Panc1 (cell line): ENCODE measurements around the gene NLRP9. TPM values are rescaled to one million over a fixed set of nuclear protein-coding genes. Genes with fewer than 3 reads are reported as not detected.
A peak's percentile ranks its signal among the peaks of the same experiment; 100 is the strongest.

Experiments
- ATAC-seq: fragments of 200-7000 bp; cut with Tn5 transposase; 2 replicates; pipeline ENCODE4 v1.9.1; 2020; ENCODE audit warnings: mild to moderate bottlenecking, moderate library complexity
- BruUV-seq: library from RNA; stranded (reverse); fragments of 400-500 nt; replicated peaks from 2 replicates; lab custom pipeline; 2021; lab: Mats Ljungman, UMichigan
- CTCF ChIA-PET: fragments of 300-600 bp; sonication (Branson Sonifier 250); formaldehyde crosslinking; loops from one replicate; lab custom pipeline; 2022; ENCODE audit warnings: antibody characterized with exemption; lab: Charles Lee
- POLR2A ChIA-PET: fragments of 300-600 bp; sonication (Branson Sonifier 250); formaldehyde crosslinking; loops from one replicate; lab custom pipeline; 2022; ENCODE audit warnings: antibody characterized with exemption; lab: Charles Lee
- DNase-seq: peaks from one replicate; pipeline ENCODE4 v3.0.0-alpha.2; 2010; ENCODE audit warnings: low read depth, low spot score
- H3K27ac ChIP-seq: 2 replicates; pipeline ENCODE4 v1.5.1; 2011; ENCODE audit warnings: mild to moderate bottlenecking, low read length, inconsistent platforms
- H3K27me3 ChIP-seq: fragments of 200-500 bp; sonication (Bioruptor generic); 2 replicates; pipeline ENCODE4 v1.6.0; 2014; ENCODE audit warnings: low read length, inconsistent platforms; ENCODE audit not compliant: control insufficient read depth, insufficient read depth
- H3K36me3 ChIP-seq: fragments of 200-500 bp; sonication (Bioruptor generic); 2 replicates; pipeline ENCODE4 v1.5.1; 2014; ENCODE audit warnings: inconsistent platforms, mild to moderate bottlenecking, low read length, moderate library complexity; ENCODE audit not compliant: control insufficient read depth, insufficient read depth
- H3K4me1 ChIP-seq: 2 replicates; pipeline ENCODE4 v1.5.1; 2011; ENCODE audit warnings: inconsistent platforms, mild to moderate bottlenecking, low read length, moderate library complexity; ENCODE audit not compliant: control insufficient read depth, insufficient read depth
- H3K4me3 ChIP-seq, 2 experiments: 2 replicates each; pipeline ENCODE4 v1.5.1; 2011 to 2012; ENCODE audit warnings: low read depth in 2 of 2, low read length in 2 of 2, mild to moderate bottlenecking in 2 of 2, inconsistent platforms in 1 of 2, moderate library complexity in 1 of 2
- H3K9me3 ChIP-seq: fragments of 200-500 bp; sonication (Bioruptor generic); 2 replicates; pipeline ENCODE4 v1.5.1; 2014; ENCODE audit warnings: low read depth, mild to moderate bottlenecking, inconsistent platforms, low read length, moderate library complexity; ENCODE audit not compliant: control insufficient read depth, insufficient read depth
- POLR2AphosphoS5 ChIP-seq: IDR thresholded peaks from 2 replicates; pipeline ENCODE4 v1.6.1; 2012; ENCODE audit warnings: mild to moderate bottlenecking, low read depth, low read length, moderate library complexity
- SIN3A ChIP-seq: IDR thresholded peaks from 2 replicates; pipeline ENCODE4 v1.6.1; 2012; ENCODE audit warnings: low read depth, mild to moderate bottlenecking, low read length, moderate library complexity, borderline replicate concordance; ENCODE audit not compliant: insufficient read depth
- TCF7L2 ChIP-seq: IDR thresholded peaks from 2 replicates; pipeline ENCODE4 v1.6.1; 2011; ENCODE audit warnings: mild to moderate bottlenecking, low read depth, low read length, inconsistent platforms
- in situ Hi-C: cut with HindIII; loops from 2 replicates; pipeline ENCODE4 v1.10.0; 2016; ENCODE audit warnings: low sequenced_read_pairs, low pct_unique_long_range_greater_than_20kb
- intact Hi-C: fragments of 100-400 bp; cut with micrococcal nuclease; formaldehyde crosslinking; loops from one replicate; pipeline ENCODE4 v1.10.0; 2022; ENCODE audit not compliant: unreplicated experiment
- total RNA-seq: library from RNA; stranded (reverse); gene quantifications from one replicate; pipeline ENCODE4 v1.2.1, GENCODE V29; 2021; ENCODE audit not compliant: unreplicated experiment
- TF ChIP-seq, protein P1 (sequence below), 2 experiments: IDR thresholded peaks; 2 replicates each; pipeline ENCODE4 v1.6.1; 2011 to 2012; ENCODE audit warnings: low read depth in 2 of 2, control low read depth in 1 of 2, low read length in 1 of 2, mild to moderate bottlenecking in 1 of 2, moderate library complexity in 1 of 2; ENCODE audit not compliant: insufficient read depth in 1 of 2
- TF ChIP-seq, protein P2 (sequence below): fragments of 450-650 bp; IDR thresholded peaks from 2 replicates; pipeline ENCODE4 v1.5.1; 2017; ENCODE audit warnings: mild to moderate bottlenecking

NLRP9 gene
- total RNA-seq, 1 experiment from 2014 or later: not detected

DNA sequence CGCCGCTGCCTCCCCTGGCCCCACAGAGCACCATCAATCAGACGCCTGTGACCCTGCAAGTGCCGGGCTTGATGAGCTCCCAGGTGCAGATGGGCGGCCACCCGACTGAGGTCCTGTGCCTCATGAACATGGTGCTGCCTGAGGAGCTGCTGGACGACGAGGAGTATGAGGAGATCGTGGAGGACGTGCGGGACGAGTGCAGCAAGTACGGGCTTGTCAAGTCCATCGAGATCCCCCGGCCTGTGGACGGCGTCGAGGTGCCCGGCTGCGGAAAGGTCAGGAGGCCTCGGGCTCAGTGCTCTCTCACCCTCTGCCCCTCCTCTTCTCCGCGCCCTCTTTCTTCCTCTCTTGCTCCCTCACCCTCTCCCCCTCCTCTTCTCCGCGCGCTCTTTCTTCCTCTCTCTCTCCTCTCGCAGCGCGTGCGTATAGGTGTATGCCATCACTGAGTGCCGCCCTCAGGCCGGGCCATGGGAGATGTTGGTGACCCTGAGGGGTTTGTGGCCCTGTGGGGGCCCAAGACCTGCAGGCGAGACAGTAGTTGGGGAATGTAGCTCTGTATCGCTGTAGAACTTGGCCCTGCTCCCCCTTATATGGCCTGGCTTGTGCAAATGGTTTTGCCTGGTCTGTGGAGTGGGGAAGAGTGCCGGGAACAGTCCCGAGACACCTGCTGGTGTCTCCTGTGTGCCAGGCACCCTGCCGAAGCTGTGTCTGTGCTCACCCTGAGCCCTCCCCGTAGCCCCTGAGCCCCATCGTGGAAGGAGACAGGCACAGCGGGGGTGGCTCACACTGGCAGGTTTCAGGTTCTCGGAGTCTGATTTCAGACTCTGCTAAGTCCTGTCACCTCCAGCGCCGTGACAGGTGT is 68.6 kb downstream of the NLRP9 start:
- intact Hi-C loops (no loop called here), in situ Hi-C loops (no loop called here)
- H3K4me1 ChIP-seq: peaks cover 78% of the 10 kb centered on the region
- TF ChIP-seq, protein P1, sequence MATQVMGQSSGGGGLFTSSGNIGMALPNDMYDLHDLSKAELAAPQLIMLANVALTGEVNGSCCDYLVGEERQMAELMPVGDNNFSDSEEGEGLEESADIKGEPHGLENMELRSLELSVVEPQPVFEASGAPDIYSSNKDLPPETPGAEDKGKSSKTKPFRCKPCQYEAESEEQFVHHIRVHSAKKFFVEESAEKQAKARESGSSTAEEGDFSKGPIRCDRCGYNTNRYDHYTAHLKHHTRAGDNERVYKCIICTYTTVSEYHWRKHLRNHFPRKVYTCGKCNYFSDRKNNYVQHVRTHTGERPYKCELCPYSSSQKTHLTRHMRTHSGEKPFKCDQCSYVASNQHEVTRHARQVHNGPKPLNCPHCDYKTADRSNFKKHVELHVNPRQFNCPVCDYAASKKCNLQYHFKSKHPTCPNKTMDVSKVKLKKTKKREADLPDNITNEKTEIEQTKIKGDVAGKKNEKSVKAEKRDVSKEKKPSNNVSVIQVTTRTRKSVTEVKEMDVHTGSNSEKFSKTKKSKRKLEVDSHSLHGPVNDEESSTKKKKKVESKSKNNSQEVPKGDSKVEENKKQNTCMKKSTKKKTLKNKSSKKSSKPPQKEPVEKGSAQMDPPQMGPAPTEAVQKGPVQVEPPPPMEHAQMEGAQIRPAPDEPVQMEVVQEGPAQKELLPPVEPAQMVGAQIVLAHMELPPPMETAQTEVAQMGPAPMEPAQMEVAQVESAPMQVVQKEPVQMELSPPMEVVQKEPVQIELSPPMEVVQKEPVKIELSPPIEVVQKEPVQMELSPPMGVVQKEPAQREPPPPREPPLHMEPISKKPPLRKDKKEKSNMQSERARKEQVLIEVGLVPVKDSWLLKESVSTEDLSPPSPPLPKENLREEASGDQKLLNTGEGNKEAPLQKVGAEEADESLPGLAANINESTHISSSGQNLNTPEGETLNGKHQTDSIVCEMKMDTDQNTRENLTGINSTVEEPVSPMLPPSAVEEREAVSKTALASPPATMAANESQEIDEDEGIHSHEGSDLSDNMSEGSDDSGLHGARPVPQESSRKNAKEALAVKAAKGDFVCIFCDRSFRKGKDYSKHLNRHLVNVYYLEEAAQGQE (IDR thresholded peaks at IDR 0.05; ENCODE audit: insufficient read depth in 1 of 2, low read depth in 2 of 2, low read length in 1 of 2): no peak
- TF ChIP-seq POLR2AphosphoS5 (peak; percentile 20; the same call in 1 of the 2 replicates), SIN3A (0 out of 2 replicates have a peak, but pooled peaks have one; percentile 22), TCF7L2 (no peak)
- TF ChIP-seq, protein P2, sequence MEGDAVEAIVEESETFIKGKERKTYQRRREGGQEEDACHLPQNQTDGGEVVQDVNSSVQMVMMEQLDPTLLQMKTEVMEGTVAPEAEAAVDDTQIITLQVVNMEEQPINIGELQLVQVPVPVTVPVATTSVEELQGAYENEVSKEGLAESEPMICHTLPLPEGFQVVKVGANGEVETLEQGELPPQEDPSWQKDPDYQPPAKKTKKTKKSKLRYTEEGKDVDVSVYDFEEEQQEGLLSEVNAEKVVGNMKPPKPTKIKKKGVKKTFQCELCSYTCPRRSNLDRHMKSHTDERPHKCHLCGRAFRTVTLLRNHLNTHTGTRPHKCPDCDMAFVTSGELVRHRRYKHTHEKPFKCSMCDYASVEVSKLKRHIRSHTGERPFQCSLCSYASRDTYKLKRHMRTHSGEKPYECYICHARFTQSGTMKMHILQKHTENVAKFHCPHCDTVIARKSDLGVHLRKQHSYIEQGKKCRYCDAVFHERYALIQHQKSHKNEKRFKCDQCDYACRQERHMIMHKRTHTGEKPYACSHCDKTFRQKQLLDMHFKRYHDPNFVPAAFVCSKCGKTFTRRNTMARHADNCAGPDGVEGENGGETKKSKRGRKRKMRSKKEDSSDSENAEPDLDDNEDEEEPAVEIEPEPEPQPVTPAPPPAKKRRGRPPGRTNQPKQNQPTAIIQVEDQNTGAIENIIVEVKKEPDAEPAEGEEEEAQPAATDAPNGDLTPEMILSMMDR: no peak
- H3K9me3 ChIP-seq: no peaks in the 10 kb centered on the region
- no peaks in the 10 kb centered on the region for H3K27me3 ChIP-seq
- H3K4me3 ChIP-seq: no peak overlapping the region
- ChIA-PET POLR2A (interaction anchor here (1.1 to 1.8 kb wide), 2 partner anchors 13 to 15 kb away, joined by 3 to 5 read pairs; partner anchors contain the start of gene U2AF2), CTCF (no interaction called here)
- peaks cover 20% of the 10 kb centered on the region for H3K36me3 ChIP-seq
- no peak for DNase-seq
- H3K27ac ChIP-seq: peak overlapping the region; percentile 96
- BruUV-seq: no TSS peak
- peak; percentile 4 for ATAC-seq

DNA sequence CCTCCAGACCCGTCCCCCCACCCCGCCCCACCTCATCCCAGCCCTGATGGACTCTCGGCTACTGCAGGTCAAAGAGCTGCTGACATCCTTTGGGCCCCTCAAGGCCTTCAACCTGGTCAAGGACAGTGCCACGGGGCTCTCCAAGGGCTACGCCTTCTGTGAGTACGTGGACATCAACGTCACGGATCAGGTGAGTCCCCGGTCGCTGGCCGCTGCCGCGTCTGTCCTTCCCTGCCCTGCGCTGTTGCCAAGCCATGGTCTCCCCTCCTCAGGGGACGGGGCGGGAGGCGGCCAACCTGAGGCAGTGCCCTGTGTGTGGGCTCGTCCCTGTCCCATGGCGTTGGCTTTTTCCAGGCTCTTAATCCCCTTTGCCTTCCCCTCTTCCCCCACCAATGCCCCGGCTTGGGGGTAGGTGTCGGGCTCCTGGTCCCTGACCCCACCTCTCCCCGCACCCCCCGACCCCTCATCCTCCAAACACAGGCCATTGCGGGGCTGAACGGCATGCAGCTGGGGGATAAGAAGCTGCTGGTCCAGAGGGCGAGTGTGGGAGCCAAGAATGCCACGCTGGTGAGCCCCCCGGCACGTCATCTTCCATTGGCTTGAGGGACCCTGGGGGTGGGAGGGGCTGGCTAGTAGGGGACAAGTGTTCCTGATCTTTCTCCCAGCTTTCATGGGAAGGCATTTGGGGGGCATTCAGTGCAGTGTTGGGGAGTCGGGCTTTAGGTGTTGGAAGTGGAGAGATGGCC is 69.4 kb downstream of the NLRP9 start:
- in situ Hi-C loops: no loop called here
- intact Hi-C loops: no loop called here
- TF ChIP-seq, protein P2: no peak
- TF ChIP-seq POLR2AphosphoS5: no peak
- peak overlapping the region; percentile 96 for H3K27ac ChIP-seq
- BruUV-seq: no TSS peak
- H3K4me3 ChIP-seq: no peak overlapping the region
- peaks cover 25% of the 10 kb centered on the region for H3K36me3 ChIP-seq
- no peaks in the 10 kb centered on the region for H3K9me3 ChIP-seq
- H3K4me1 ChIP-seq: peaks cover 77% of the 10 kb centered on the region
- DNase-seq (no peak), ATAC-seq (no peak)
- H3K27me3 ChIP-seq: no peaks in the 10 kb centered on the region
- ChIA-PET CTCF (interaction anchor here (0.6 kb wide), 1 partner anchor 12 kb away, joined by 10 read pairs; no protein-coding TSS in a partner anchor), POLR2A (no interaction called here)
